Activated effector memory CD4-positive, alpha-beta T cell treated with Interleukin-2 at 50 U/mL for 16 hours (primary cell): Measurements from ENCODE around the gene CTXND1.

Source experiments
- DNase-seq: peaks from one replicate; pipeline ENCODE4 v3.0.0-alpha.2; 2020

Gene CTXND1

GRCh38 chr15:80208758-80209734 is 43.0 kb downstream of the CTXND1 start:
- no peak for DNase-seq

- no peak for DNase-seq
Observed at GRCh38 chr15:80207887-80208286, 44.1 kb downstream of the CTXND1 start.

GRCh38 chr15:80204231-80204630 is 47.8 kb downstream of the CTXND1 start:
- DNase-seq, result no peak

GRCh38 chr15:80203361-80203885 is 48.6 kb downstream of the CTXND1 start:
- no peak for DNase-seq

GRCh38 chr15:80202641-80203360 is 49.2 kb downstream of the CTXND1 start:
- DNase-seq, result no peak

GRCh38 chr15:80202016-80202315 is 50.0 kb downstream of the CTXND1 start:
- no peak for DNase-seq

- no peak for DNase-seq
Observed at GRCh38 chr15:80201256-80202015, 50.6 kb downstream of the CTXND1 start.

GRCh38 chr15:80199869-80200268 is 52.1 kb downstream of the CTXND1 start:
- DNase-seq, result no peak

GRCh38 chr15:80199366-80199765 is 52.6 kb downstream of the CTXND1 start:
- no peak for DNase-seq

- no peak for DNase-seq
Observed at GRCh38 chr15:80194914-80195313, 57.1 kb downstream of the CTXND1 start.

GRCh38 chr15:80194186-80194585 is 57.8 kb downstream of the CTXND1 start:
- no peak for DNase-seq

- DNase-seq, result no peak
Observed at GRCh38 chr15:80191897-80192595, 60.0 kb downstream of the CTXND1 start.

- DNase-seq, result no peak
Observed at GRCh38 chr15:80191198-80191597, 60.8 kb downstream of the CTXND1 start.

- no peak for DNase-seq
Observed at GRCh38 chr15:80188251-80188650, 63.8 kb downstream of the CTXND1 start.

GRCh38 chr15:80186597-80186996 is 65.4 kb downstream of the CTXND1 start:
- DNase-seq, result no peak

GRCh38 chr15:80186066-80186465 is 65.9 kb downstream of the CTXND1 start:
- DNase-seq, result no peak

GRCh38 chr15:80185152-80185551 is 66.9 kb downstream of the CTXND1 start:
- no peak for DNase-seq

- no peak for DNase-seq
Observed at GRCh38 chr15:80184554-80184953, 67.5 kb downstream of the CTXND1 start.

GRCh38 chr15:80183886-80184285 is 68.1 kb downstream of the CTXND1 start:
- no peak for DNase-seq

- DNase-seq, result no peak
Observed at GRCh38 chr15:80183306-80183705, 68.7 kb downstream of the CTXND1 start.

GRCh38 chr15:80182611-80183261 is 69.3 kb downstream of the CTXND1 start:
- no peak for DNase-seq

GRCh38 chr15:80180986-80181385 is 71.0 kb downstream of the CTXND1 start:
- DNase-seq, result no peak
